GM12873 (cell line): ENCODE measurements around the gene HLA-E.

Experiments
- CTCF ChIP-seq: IDR thresholded peaks from 2 replicates; pipeline ENCODE4 v1.5.1; 2012; ENCODE audit warnings: low read depth, mild to moderate bottlenecking, moderate library complexity, low read length, control low read depth; ENCODE audit not compliant: insufficient read depth; ENCODE audit errors: missing control alignments

Gene HLA-E

DNA sequence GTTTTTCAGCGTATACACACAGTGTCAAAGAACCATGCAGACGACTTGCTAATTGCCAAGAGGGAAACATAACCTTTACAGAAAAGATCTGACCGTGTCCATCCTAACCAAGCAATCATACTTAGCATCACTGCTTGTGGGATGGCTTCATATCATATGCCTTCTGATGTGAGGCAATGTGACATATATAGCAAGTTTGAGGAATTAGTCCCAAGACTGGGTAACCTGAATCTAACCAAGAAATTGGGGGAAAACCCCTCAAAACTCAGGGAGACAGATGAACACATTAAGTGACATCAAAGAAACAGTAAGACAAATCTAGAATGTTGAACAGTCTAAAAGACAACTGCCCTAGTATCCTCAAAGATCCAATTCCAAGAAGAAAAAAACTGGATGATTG, 48.6 kb downstream of the HLA-E start:
- TF ChIP-seq CTCF = no peak

- TF ChIP-seq CTCF = peak; percentile 98
Measured at GRCh38 chr6:30541515-30542403, 52.5 kb downstream of the HLA-E start.

DNA sequence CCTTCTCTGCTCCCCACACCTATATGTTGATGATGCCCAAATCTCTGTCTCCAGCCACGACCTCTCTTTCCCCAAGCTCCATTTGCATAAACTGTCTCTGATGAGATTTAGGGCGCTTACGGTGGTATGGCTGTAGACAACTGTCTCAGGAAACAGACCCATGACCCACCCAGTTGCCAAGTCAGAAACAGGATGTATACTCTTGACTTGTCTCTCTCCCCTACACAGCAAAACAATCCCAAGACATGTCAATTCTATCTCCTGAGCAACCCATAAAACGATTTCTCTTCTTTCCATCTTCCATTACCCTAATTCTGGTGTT, 53.1 kb downstream of the HLA-E start:
- no peak for TF ChIP-seq CTCF

DNA sequence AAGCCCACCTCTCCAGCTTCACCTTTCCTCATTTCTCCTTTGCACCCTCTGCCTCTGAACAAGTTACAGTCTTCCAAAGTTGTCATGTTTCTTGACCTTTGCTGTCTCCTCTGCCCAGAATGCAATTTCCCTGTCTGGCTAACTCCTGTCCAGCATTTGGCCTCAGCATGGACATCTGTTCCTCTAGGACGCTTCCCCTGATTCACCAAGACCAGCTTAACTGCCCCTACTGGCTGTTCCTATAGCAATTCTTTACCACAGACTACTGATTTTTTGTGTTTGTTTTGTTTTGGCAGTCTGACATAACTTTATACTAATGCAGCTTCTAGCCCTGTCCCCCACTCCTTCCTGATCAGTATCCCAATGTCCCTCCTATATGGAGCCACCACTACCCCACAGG, 53.6 kb downstream of the HLA-E start:
- TF ChIP-seq CTCF = peak; percentile 32
